HL-60 (cell line): ENCODE results near the gene ENGASE.

Experiments
- CTCF ChIP-seq: IDR thresholded peaks from one replicate; pipeline ENCODE4 v1.5.1; 2011; ENCODE audit warnings: low read length, control low read depth, inconsistent platforms; ENCODE audit not compliant: insufficient read depth
- POLR2AphosphoS5 ChIP-seq: IDR thresholded peaks from 2 replicates; pipeline ENCODE4 v1.6.1; 2012; ENCODE audit warnings: low read depth
- REST ChIP-seq: IDR thresholded peaks from 2 replicates; pipeline ENCODE4 v1.6.1; 2012; ENCODE audit warnings: low read depth; ENCODE audit not compliant: insufficient replicate concordance

- TF ChIP-seq CTCF: no peak
- TF ChIP-seq POLR2AphosphoS5: no peak
- TF ChIP-seq REST: no peak
These were observed 9.9 kb downstream of the ENGASE start for GRCh38 chr17:79084291-79085153.
